H1 (cell line): ENCODE results near the gene ZNF423. TPM values are rescaled to one million over a fixed set of nuclear protein-coding genes. Genes with fewer than 3 reads are reported as not detected.

Experiments used
- JUN ChIP-seq: IDR thresholded peaks from 2 replicates; pipeline ENCODE4 v1.6.1; 2011; ENCODE audit warnings: low read depth, mild to moderate bottlenecking, improper control_type of control experiment, low read length
- NRF1 ChIP-seq: IDR thresholded peaks from 2 replicates; pipeline ENCODE4 v1.6.1; 2011; ENCODE audit warnings: mild to moderate bottlenecking, low read depth, low read length, improper control_type of control experiment
- RXRA ChIP-seq: IDR thresholded peaks from 2 replicates; pipeline ENCODE4 v1.6.1; 2011; ENCODE audit warnings: low read depth, mild to moderate bottlenecking, low read length, moderate library complexity; ENCODE audit not compliant: insufficient read depth
- polyA plus RNA-seq, 7 experiments: library from polyadenylated mRNA; depleted of rRNA in 3 of 7; stranded (reverse) in 5 of 7; unstranded in 2 of 7; fragments of >200 nt in 5 of 7; fragments of 200-250 nt in 2 of 7; gene quantifications; 1 replicate in 5 of 7; 2 replicates in 1 of 7; 4 replicates in 1 of 7; pipeline versions ENCODE4 v1.2.1 to v1.2.3, GENCODE V29; 2011 to 2013; ENCODE audit warnings: missing spikeins in 2 of 7, mixed read lengths in 2 of 7
- total RNA-seq: library from RNA; stranded (reverse); fragmentation: NEBNext Ultra II Directional; extraction: Animal tissue kit (Norgen Biotek cat#: 25700); gene quantifications from 2 replicates; pipeline ENCODE4 v1.2.1, GENCODE V29; 2021

ZNF423 gene
- total and polyA plus RNA-seq, 2 of the 8 experiments (the other 6 are each of a cell fraction or from before 2014, with no cell fraction given) = 38.2 to 52.3 TPM

GRCh38 chr16:49468611-49469310, 387.2 kb downstream of the ZNF423 start (continued):
- TF ChIP-seq RXRA (no peak), JUN (no peak), NRF1 (no peak)
- TF ChIP-seq, all 59 proteins: peak for 0
